Fibroblast of villous mesenchyme (primary cell): ENCODE data around the gene DLK2. TPM values are rescaled to one million over a fixed set of nuclear protein-coding genes. Genes with fewer than 3 reads are reported as not detected.
"Not testable (repeated sequence)": the region's sequence is repeated elsewhere in the genome, so short reads cannot be mapped to it uniquely, and the experiment has no call there.

ENCODE experiments used
- DNase-seq: peaks from one replicate; pipeline ENCODE4 v3.0.0-alpha.2; 2010; ENCODE audit warnings: low read depth
- H3K4me3 ChIP-seq: 2 replicates; pipeline ENCODE4 v1.5.1; 2011; ENCODE audit warnings: low read depth, mild to moderate bottlenecking, low read length
- CTCF ChIP-seq: IDR thresholded peaks from 2 replicates; pipeline ENCODE4 v1.5.1; 2012; ENCODE audit warnings: low read depth, mild to moderate bottlenecking, low read length; ENCODE audit not compliant: insufficient read depth
- total RNA-seq: library from RNA; depleted of rRNA; stranded (reverse); fragments of >200 nt; gene quantifications from 2 replicates; pipeline ENCODE4 v1.2.3, GENCODE V29; 2012

Gene DLK2
- total RNA-seq, 1 donor, result 1.7 TPM

- no peak overlapping the region for H3K4me3 ChIP-seq
- no peak for TF ChIP-seq CTCF
- DNase-seq, result no peak
Measured at GRCh38 chr6:43464337-43464736, 9.0 kb upstream of the DLK2 start.

GRCh38 chr6:43461936-43462335, 6.6 kb upstream of the DLK2 start:
- TF ChIP-seq CTCF, result no peak
- DNase-seq, result no peak
- no peak overlapping the region for H3K4me3 ChIP-seq

- no peak overlapping the region for H3K4me3 ChIP-seq
- no peak for DNase-seq
- TF ChIP-seq CTCF, result no peak
Measured at GRCh38 chr6:43460032-43460431, 4.7 kb upstream of the DLK2 start.

- no peak for DNase-seq
- no peak for TF ChIP-seq CTCF
- no peak overlapping the region for H3K4me3 ChIP-seq
Measured at GRCh38 chr6:43459535-43459934, 4.2 kb upstream of the DLK2 start.

- DNase-seq, result not testable (repeated sequence)
Measured at GRCh38 chr6:43458154-43458553, 2.8 kb upstream of the DLK2 start.

GRCh38 chr6:43457643-43458042, 2.3 kb upstream of the DLK2 start:
- no peak for DNase-seq
- H3K4me3 ChIP-seq, result no peak overlapping the region
- no peak for TF ChIP-seq CTCF

More at GRCh38 chr6:43458154-43458553, 2.8 kb upstream of the DLK2 start:
- not testable (repeated sequence) for H3K4me3 ChIP-seq

GRCh38 chr6:43454696-43455530, 435 bp downstream of the DLK2 start:
- H3K4me3 ChIP-seq, result peak overlapping the region; percentile 64
- no peak for TF ChIP-seq CTCF
- DNase-seq, result peak; percentile 85
